ENCODE data around the gene MSLN.

Gene MSLN

GRCh38 chr16:722835-723633, 37.5 kb upstream of the MSLN start:
- no peak for DNase-seq (ENCODE audit: low read depth in 2 of 2)

GRCh38 chr16:723695-724094, 36.8 kb upstream of the MSLN start:
- no peak for DNase-seq (ENCODE audit: low read depth in 2 of 2)

- DNase-seq (ENCODE audit: low read depth in 2 of 2) = no peak
Measured at GRCh38 chr16:724188-725040, 36.1 kb upstream of the MSLN start.

- DNase-seq (ENCODE audit: low read depth in 2 of 2) = no peak
Measured at GRCh38 chr16:725041-725376, 35.5 kb upstream of the MSLN start.

- no peak for DNase-seq (ENCODE audit: low read depth in 2 of 2)
Measured at GRCh38 chr16:725463-726187, 34.9 kb upstream of the MSLN start.

- DNase-seq (ENCODE audit: low read depth in 2 of 2) = no peak
Measured at GRCh38 chr16:726188-726437, 34.4 kb upstream of the MSLN start.

- peak in 1 of 2 experiments; percentile 59 for DNase-seq (ENCODE audit: low read depth in 2 of 2)
Measured at GRCh38 chr16:726438-727290, 33.9 kb upstream of the MSLN start, which contains the start of the genes CCDC78 and HAGHL. Gene CCDC78 (minus strand): TSS chr16:726443. CDS start chr16:726367, 76 bp downstream. Gene HAGHL (plus strand): TSS chr16:727106. CDS start chr16:727510, 404 bp downstream.

GRCh38 chr16:727291-727977, 33.1 kb upstream of the MSLN start:
- DNase-seq (ENCODE audit: low read depth in 2 of 2) = no peak

DNA sequence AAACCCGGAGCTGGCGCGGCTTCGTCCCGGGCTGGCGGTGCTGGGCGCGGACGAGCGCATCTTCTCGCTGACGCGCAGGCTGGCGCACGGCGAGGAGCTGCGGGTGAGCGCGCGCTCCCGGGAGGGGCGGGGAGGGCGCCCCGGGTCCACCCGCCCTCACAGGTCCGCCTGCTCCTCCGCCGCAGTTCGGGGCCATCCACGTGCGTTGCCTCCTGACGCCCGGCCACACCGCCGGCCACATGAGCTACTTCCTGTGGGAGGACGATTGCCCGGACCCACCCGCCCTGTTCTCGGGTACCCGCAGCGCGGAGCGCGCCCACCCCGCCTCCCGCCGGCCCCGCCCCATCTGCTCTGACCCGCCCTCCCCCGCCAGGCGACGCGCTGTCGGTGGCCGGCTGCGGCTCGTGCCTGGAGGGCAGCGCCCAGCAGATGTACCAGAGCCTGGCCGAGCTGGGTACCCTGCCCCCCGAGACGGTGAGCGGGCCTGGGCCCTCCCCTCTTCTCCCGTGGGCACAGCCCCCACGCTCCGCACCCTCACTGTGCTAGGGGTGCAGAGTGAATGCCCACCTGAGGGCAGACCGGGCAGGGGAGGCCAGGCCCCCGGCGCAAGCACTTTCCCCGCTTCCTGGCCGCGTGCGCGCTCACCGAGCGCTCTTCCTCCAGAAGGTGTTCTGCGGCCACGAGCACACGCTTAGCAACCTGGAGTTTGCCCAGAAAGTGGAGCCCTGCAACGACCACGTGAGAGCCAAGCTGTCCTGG, 32.2 kb upstream of the MSLN start:
- peak in 1 of 2 experiments; percentile 62 for DNase-seq (ENCODE audit: low read depth in 2 of 2)

DNA sequence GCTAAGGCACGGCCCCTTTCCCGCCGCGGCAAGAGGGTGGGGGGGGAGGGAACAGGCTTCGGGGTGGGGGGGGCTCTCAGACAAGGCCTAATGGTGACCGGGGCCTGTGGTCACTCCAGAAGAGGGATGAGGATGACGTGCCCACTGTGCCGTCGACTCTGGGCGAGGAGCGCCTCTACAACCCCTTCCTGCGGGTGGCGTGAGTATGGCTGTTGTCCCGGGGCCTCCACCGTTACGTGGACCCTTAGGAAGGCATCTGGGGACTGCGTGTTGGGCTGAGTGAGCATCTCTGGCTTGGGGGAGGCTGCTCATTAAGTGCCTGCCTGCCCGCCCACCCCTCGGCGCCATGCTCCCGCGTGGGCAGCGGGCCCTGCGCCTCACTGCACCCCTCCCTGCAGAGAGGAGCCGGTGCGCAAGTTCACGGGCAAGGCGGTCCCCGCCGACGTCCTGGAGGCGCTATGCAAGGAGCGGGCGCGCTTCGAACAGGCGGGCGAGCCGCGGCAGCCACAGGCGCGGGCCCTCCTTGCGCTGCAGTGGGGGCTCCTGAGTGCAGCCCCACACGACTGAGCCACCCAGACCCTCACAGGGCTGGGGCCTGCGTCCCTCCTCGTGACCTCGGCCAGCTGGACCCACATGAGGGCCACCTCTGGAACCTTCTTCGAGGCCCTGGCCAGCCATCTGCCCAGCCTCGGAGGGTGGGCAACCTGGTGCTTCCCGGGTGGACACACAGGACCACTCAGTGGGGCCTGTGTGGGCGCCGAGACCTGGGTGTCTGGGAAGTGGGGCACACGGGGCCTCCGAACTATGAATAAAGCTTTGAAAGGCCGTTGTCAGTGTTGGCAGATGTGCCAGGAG, 31.4 kb upstream of the MSLN start:
- no peak for DNase-seq (ENCODE audit: low read depth in 2 of 2)

DNA sequence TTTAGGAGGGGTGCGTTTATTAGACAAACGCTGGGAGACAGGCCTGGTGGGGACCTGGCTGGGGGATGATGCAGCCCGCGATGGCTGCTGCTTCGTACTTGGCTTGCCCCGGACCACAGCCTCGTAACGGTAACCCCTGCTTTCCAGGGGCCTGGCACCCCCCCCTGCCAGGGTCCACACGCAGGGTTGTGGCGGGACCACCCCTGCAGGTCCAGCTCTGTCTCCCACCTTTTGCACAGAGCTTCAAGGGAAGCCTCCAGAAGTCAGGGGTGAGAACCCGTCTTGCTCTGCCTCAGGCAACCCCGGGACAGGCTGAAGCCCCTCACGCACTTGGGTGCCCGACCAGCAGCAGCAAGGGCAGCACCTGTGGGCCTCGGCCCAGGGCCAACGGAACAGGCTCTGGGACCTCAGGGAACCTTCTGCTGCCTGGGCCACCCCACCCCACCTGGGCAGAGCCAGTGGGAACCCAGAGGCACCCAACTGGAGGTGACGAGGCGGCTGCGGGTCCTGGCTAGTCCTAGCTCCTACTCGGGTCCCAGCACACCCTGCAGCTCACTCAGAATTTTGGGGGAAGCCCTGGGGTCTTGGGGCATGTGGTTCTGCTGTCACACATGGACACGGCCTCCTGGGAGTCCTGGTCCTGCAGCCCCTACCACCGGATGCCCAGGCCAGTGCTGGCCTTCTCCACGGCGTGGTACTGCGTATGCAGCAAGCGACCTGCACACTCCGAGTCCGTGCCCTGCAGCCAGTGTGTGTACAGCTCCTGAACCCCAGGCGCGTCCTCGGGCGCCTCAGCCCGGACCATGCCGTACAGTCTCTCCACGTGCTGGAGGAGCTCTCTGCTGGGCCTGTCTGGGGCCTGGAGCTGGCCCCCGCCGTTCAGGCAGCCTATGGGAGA, 30.5 kb upstream of the MSLN start:
- no peak for DNase-seq (ENCODE audit: low read depth in 2 of 2)

DNA sequence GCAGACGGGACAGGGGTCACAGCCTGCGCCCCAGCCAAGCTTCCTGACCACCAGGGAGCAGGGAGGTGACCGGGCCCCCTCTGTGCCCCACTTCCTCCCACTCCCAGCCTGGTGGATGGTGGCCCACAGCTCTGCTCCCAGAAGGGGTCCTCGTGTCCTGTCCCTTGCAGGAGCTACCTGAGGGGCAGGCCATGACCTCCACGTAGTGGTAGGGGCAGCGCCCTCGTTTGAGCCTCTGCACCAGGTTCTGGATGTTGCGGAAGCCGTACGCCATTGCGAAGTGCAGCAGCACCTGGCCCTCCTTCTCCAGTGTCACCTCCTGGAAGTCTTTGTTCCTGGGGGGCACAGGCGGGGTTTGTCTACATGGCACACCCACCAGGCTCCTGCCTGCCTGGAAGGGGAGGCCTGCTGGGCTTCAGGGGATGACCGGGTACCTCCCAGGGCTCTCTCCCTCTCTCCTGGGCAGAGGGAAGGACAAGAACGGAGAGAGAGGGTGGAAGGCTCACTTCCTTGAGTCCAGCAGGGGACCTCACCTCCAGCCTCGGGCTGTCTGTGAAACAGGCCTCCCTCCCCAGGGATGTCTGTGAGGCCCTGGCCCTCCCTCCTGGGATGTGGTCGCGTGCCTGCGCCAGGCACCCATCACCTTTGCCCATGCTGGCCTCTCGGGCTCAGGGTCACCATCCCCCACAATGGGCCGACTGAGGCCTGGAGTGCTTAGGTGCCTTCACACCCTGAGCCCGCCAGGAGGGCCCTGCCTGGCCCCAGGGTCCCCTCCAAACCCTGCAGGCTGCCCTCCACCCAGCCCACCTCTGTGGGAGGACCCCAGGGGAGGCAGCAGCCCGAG, 29.6 kb upstream of the MSLN start:
- DNase-seq (ENCODE audit: low read depth in 2 of 2) = no peak

DNA sequence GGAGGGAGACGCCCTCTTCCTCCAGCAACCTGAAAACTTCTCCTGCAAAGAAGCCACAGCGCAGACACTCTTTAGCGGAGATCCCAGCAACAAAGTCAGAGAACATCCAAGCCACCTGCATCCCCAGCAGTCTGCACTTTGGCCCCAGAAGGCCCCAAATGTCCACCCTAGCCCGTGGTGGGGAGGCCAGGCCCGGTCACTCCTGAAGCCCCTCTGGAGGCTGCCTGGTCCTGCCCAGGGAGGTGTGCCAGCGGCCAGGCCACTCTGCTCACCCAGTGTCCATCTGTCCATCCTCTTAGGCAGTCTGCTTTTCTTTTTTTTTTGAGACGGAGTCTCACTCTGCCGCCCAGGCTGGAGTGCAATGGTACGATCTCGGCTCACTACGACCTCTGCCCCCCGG, 28.2 kb upstream of the MSLN start:
- DNase-seq (ENCODE audit: low read depth in 2 of 2) = no peak

DNA sequence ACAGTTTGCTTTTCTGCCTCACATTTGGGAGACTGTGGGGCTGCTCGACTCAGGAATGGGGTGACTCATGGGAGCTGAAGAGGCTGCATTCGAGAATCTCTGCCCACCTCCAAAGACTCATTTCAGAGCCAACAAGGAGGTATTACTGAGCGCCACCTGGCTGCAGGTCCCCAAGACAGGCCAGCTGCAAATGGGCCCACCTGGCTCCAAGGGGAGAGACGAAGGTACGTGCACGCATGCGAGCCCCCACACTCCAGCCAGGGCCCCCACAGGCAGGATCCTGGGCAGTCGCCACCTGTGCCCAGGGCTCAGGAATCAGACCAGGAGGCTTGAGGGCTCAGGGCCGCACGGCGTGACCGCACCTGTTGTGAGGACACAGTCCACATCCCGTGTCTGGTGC, 27.6 kb upstream of the MSLN start:
- DNase-seq (ENCODE audit: low read depth in 2 of 2) = no peak

GRCh38 chr16:733382-734207, 26.9 kb upstream of the MSLN start:
- DNase-seq (ENCODE audit: low read depth in 2 of 2) = no peak

GRCh38 chr16:734208-734980, 26.1 kb upstream of the MSLN start:
- DNase-seq (ENCODE audit: low read depth in 2 of 2) = no peak

All from stimulated activated CD4-positive, alpha-beta T cell treated with anti-CD3 and anti-CD28 coated beads, Interleukin-12 subunit alpha, Interleukin-12 subunit beta, amount 100 ng/mL, for 24 hours (primary cell).